Stimulated activated CD4-positive, alpha-beta T cell treated with anti-CD3 and anti-CD28 coated beads, Interleukin-2, amount 100 ng/mL, for 24 hours (primary cell): ENCODE data around the gene ACSS3.

ENCODE experiments used
- DNase-seq, 2 donors: peaks; one replicate each; pipeline ENCODE4 v3.0.0-alpha.2; 2020

The ACSS3 gene

DNA sequence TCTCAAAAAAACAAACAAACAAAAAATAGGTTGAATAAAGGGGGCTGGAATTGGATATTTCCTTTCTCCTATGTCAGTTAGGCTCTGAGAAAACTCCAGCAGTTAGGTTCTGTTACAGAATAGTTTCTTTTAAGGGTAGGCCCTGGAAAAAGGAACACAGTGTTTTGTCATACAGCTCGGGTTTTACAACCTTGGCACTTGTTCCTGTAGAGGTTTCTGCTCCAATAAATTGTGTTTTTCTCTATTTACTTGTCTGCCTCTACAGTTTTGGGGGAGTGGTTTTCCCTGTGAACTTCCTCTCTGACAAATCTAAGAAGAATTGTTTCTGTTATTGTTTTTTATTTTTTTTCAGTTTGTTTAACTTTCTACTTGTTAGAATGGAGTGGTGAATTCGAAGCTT lies 167.6 kb downstream of the ACSS3 start:
- DNase-seq = no peak

DNA sequence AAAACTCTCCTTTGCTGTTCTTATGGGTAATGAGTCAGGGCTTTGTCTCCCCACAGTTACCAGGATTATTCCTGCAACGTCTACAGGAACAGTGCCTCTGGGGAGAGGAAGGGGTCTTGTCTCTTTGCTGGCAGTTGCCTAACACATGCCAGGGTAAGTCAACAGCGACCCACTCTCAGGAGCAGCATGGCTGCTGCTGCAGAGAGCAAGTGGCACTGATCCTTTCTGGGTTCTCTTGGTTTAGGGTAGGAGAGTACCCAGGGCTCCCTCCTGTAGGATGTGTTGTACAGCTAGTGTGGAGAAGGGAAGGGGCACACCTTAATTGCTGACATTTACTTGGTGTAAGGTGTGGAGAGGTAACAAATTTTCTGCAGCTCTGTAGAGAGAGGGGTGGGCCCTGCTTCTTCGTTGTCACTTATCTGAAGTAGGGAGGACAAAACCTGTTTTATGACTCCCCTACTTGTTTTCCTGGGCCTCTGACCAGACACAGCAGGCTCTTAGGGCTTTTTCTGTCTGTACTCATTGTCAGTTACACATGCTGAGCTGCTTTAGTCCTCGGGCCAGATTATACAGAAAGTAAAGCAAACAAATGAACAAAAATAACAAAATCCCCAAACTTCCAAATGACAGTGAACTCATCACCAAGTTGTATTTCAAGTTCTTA lies 168.2 kb downstream of the ACSS3 start:
- DNase-seq = no peak

DNA sequence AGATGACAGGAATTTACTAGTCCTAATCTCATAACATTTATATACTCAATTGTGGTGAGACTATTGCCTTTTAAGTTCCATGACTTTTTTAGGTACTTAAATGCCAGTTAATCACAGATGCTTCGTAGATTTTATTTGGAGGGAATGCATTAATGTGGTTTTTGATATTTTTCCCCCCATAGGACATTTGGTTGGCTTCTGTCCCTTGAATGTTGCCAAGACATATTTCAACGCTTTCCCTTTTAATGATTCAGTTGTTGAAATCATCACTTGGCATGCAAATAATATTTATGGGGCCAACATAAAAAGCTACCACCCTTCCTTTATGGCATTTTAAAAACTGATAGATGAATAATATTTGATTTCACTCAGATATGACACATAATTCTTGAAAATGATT lies 172.1 kb downstream of the ACSS3 start:
- DNase-seq = no peak

DNA sequence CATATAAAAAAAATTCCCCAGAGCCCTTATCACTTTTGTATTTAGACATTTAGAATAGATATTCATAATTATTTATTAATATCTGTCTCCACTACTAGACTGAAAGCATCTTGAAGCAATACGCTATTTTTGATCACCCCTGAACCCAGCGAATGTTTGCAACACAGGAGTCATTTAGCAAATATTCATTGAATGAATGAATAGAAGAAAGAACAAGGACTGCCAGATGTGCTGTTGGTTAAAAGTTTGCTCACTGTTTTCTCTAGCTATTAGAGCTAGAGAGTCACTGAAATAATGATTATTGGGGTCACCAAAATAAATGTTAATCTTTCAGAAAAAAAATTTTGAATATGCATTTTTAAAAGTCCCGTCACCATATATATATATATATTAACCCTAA lies 174.3 kb downstream of the ACSS3 start:
- DNase-seq = no peak

DNA sequence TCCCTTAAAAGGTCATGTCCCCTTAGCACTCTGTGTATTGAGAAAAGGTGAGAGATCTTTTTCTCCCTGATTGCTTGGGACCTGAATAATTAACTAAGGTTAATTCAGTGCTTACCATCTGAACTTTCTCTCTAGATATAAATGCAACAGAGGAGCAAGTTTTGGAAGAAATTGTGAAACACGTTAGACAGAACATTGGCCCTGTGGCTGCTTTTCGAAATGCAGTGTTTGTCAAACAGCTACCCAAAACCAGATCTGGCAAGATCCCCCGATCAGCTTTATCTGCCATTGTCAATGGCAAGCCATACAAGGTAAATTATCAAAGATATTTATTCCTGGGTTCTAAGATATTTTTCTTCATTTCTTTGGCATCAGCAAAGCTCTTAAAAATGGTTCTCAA lies 175.5 kb downstream of the ACSS3 start:
- no peak for DNase-seq

DNA sequence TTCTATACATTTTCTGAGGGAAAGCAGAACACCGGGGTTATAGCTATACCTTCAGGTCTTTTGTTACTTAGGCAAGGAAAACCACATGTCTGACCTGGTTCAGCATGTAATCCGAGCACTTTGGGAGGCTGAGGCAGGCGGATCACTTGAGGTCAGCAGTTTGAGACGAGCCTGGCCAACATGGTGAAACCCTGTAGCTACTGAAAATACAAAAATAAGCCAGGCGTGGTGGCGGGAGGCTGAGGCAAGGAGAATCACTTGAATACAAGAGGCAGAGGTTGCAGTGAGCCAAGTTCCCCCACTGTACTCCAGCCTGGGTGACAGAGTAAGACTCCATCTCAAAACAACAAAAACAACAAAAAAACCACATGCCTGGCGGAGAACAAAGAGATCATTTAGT lies 177.6 kb downstream of the ACSS3 start:
- no peak for DNase-seq

DNA sequence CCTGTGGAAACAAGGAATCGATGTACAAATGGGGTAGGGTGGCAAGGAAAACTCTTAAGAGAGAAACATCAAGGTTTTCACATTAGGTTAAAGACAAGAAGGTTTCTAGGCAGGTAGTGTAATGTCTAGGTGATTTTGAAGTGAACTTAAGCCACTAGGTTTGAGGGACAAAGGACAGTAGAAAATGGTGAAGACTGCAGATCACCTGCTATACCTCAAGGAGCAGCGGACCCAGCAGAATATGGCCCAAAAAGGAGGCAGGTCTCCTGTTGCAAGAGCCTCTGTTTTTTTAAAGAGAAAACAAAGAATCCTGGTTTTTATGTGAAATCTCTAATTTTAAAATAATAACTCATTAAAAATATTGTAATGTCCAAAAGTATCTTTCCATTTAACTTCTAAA lies 178.1 kb downstream of the ACSS3 start:
- DNase-seq = no peak

DNA sequence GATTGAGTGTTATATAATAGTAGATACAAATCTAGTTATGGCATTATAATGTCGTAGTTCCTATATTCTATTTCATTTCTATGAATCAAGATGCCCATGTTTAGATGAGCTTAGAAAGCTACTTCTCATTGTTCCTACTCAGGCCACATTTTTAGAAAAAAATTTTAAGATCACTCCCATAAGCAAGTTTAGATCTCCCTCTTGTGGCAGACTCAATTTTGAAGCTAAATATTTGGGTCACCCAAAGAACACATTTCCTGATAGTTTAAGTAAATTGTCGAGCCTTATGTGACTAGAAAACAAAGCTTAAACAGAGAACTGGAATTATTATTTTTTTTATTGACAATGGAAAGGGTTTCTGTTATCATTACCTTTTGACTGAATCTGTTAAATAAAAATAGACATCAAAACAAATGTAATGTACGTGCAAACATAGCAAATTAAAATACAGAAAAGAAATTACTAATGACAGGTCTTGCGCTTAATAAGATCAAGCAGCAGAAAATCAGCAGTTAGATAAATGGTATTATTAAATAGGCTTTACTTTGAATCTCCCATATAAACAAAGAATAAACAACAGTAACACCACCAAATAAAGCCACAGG lies 180.2 kb downstream of the ACSS3 start:
- DNase-seq = no peak

DNA sequence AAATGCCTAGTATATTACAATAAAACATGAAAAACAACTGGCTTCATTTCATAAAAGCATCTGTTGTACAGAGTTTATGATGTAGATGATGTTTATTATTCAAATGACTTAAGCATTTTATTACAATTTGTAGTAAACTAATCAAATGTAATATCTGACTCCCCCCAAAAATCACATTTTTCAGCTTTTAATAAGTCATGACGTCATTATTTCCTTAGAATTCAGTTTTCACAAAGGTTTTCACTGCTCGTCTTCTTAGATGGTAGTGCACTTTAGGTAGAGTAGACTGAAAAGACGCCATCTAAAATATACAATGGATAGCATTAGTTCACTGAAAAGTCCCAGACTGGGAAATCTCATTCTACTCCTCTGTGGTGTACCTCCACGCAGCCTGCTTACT lies 181.5 kb downstream of the ACSS3 start:
- DNase-seq = no peak

DNA sequence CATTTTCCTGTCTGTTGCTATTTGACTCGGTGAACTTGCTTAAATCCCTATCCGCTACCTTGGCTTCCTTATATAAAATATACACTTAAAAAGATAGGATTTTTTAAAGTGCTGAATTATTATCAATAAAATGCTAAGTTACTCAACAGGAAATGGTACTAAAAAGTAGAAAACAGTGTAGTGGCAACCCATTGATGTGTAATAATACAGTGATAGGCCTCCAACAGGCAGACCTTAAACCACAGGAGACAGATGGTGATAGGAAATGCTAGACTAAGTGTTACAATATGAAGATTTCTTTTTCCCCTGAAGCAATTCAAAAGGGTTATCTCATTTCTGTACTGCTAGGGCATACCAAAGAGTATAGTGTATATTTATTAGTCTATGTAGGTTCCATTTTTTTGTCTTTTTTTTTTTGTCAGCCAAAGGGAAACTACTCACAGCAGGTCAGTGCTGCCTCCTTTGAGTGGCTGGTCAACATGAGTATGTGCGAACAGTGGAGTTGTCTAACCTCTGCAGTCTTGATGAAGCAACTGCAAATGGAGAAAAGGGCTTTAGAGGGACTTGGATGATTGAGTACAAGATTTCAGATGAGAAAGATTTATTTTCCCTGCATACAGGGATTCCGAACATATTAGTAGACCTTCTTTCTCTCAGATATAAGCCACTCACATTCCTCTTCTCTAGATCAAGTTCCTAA lies 183.8 kb downstream of the ACSS3 start:
- DNase-seq = no peak

DNA sequence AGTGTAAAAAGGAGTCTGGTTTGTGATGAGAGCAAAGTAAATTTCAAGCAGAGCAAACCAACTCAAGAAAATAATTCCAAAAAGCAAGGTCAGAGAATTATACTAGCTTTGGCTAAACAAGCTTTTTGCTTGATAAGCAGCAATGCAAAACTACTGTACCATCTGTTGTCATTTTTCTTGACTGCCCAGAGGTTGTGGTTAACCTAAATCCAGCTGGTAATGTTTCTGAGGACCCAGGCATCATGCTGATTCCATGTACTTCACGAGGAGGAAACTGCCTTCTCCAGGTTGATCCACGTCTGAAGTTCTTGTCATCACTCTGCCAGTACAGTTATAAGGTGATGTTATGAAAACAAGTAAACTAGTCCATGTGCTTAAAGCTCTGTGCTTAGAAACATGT lies 185.2 kb downstream of the ACSS3 start:
- no peak for DNase-seq

DNA sequence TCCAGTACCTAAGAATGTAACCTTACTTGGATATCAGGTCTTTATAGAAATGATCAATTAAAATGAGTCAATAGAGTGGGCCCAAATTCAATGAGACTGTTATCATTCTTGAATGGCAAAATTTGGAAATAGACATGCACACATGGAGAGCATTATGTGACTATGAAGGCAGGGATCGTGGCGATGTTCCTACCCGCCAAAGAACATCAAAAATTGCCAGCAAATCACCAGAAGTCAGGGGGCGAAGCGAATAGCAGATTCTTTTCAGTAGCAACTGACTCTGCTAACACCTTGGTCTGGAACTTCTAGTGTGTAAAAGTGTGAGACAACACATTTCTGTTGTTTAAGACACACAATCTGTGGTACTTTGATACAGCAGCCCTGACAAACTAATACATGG lies 192.5 kb downstream of the ACSS3 start:
- DNase-seq = no peak

DNA sequence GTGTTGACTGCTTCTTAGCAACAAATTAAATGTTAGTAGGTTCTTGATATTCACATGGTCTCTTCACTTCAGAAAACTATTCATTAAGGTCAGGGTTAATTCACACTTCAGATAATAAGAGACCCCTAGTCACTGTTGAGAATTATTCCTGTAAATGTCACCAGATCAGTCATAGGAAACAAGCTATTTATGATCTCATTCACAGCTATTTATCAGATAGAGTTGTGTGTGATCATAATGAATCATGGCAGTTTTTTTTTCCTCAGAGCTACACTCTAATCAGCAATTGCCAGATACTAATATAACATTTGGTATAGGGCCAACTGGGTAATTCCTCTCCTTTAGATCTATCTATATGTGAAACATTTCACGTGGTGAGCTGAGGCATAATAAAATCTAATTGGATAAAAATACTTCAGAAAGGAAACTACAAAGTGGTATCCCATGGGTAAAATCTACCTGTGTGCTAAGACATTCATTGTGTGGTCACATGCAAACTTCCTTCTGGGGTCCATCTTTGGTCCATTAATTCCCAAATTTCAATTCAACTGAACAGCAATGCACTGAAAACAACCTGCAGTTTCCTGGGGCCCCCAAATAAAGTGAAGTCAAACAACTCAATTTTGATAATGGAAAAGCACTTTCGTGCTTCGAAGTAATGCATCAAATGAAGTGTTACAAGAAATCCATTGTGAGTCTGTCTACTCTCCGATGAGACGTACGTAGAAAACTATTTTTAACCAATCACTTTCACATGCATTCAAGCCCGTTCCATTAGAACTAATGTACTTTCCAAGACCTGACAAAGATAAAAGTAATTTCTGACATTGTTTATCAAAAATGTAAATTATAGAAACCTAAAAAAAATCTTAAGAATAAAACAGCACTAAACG lies 197.0 kb downstream of the ACSS3 start:
- no peak for DNase-seq

DNA sequence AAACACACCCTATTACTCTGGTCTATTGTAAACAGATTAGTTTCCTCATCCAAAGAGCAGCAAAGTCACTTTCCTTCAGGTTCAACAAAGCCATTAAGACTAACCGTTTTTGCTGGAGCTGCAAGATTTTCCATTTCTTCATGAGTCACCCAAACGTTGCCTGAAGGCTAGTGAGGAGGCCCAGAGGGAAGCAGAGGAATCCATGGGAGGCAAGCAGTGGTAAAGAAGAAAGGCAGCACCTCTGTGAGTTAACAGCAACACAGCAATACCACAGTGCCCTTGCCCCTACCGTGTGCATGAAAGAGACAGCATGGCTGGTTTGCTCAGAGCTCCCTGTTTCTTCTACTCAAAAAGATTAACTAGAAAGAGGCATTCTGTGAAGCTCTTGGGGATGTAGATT lies 206.3 kb downstream of the ACSS3 start:
- no peak for DNase-seq

DNA sequence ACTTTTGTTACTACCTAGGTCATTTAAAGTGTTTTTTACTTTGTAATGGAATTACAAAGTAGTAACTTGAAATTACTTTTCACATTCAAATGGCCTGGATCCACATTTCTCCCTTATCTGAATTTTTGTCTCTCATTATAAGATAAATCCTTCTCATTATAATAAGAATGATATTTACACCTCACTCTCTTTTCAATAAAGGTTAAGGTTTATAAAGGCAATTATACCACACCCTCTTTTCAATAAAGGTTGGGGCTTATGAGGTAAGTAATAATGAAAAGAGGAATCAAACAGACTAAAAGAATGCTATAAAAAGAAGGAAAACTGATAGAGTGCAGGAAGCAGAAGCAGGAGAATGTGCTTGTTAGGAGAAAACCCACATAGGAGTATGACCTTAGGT lies 210.8 kb downstream of the ACSS3 start:
- no peak for DNase-seq

DNA sequence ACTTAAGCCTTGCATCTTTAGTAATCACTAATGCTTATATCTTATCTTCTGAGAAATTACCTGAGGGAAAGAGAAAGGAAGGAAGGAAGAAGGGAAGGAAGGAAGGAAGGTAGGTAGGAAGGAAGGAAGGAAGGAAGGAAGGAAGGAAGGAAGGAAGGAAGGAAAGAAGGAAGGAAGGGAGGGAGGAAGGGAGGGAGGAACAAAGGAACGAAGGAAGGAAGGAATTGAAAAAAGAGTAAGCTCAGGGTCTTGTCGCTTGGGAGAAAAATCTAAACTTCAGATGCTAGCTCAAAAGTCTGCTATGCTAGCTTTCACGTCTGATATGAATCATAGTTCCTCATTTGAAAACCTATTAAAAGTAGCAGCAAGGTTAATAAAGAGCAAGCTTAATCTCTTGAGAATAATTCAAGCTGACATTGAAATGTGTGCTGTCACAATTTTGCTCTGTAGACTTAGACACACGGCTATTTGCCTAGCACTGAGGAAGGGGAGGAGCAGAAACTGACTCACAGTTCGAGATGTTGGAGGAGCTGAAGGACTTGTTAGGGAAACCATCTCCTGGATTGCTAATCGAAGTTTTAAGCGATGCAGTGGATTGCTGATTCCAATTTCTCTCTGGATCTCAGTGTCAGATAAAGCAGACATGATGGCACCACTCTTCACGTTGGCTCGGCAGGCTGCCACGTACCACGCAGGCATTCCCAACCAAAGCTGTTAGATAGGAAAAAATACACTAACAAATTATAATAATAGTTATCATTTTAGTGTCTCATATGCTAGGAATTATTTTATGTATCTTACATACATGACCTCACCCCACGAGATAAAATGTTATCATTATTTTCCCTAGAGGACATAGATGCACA lies 216.7 kb downstream of the ACSS3 start:
- DNase-seq = no peak

DNA sequence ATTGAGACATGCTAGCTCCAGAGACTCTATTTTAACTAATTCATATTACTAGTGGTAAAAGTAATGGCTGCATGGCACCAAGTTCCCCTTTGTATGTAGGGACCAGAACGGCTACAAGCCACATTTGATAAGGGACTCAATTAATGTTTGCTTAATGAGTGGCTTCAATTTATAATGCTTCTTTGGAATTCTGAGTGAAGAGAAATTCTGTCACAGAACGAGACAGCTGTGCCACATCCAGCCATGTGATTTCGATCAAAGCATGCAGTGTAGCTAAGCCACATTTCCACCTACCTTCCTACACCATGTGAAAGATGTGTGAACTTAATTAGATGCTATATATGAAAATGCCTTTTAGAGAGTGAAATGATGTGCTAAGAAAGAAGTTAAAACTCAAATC lies 217.4 kb downstream of the ACSS3 start:
- DNase-seq = no peak

DNA sequence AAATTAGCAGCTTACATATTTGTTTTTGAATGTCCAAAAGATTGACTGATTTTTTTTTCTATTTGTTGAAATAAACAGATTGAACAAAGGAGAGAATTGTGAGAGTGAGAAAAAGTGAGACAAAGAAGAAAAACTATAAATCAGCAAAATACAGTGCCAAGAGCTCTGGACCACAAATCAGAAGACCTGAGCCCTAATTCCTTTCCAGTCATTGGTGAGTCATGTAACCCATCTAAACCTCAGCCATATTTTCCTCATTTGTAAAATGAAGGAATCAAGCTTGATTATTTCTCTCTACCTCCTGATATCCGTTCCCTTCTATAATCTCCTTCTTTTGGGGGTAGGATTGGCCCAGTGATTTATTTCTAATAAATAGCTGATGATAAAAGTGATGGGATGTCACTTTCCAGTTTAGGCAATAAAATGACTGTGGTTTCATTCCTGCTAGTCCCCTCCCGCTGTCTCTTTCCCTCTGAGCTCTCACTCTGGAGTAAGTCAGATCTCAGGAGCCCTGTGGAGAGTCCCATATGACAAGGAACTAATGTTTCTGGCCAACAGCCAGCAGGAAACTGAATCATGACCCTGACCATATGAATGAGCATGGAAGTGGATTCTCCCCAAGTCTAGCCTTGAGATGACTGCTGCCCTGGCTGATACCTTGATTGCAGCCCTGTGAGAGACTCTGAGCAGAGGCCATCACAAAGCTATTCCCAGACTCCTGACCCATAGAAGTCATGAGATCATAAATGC lies 218.9 kb downstream of the ACSS3 start:
- no peak for DNase-seq

DNA sequence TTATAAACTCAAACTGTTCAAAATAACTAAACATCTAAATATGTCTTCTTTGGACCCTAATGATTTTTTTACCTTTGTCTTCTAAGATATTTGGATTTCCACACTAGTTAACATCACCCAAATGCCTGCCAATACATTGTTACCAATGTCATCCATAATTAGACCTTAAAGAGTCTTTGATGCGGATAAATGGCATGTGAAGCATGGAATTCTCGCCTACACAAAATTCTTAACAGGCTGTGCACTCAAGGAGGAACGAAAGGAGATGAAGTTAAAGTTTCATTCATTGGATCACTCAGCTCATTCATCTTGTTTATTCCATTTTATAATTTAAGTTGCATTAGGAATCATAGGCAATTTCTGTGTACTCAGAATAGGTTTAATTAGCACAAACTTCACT lies 219.7 kb downstream of the ACSS3 start:
- no peak for DNase-seq

DNA sequence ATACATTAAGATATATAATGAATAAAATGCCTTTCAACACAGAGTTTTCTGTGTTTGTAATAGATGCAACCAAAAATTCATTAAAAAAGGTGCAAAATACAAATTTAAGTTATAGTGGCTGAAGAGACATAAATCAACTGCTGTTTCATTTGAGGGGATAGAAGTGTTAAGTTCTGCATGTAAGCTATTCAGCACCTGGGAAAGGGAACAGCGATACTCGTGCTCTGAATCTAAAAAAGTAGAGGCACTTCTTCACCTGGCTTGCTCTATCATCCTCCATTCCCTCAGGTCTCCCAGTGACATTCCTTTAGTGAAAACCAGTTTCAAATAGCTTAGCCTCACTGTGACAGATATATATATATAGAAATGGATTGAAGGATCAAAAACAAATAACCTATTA lies 222.6 kb downstream of the ACSS3 start:
- no peak for DNase-seq

DNA sequence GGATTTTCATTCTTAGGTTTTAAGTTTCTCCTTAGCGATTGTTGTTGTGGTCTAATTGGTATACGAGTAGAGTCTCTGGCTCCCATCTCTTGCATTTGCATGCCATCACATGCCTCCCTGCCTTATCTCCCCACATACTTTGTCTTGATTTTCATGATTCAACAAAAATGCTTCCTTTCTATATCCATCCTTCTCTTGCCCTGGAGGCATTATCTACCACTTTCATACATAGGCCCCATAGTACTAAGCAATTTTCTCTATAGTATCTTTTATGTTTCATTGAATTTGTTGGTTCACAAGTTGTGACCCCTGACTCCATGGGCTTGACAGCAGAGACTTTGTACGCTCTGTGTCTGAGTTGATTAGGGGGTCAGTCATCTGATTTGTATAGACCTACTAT lies 226.1 kb downstream of the ACSS3 start:
- DNase-seq = no peak
